Calu3 (cell line): ENCODE measurements around the gene NLGN1. TPM values are rescaled to one million over a fixed set of nuclear protein-coding genes. Genes with fewer than 3 reads are reported as not detected.

Source experiments
- BruUV-seq: library from RNA; stranded (reverse); fragments of 400-500 nt; replicated peaks from 2 replicates; lab custom pipeline; 2021; lab: Mats Ljungman, UMichigan
- CTCF ChIA-PET: fragments of 300-600 bp; sonication (Branson Sonifier 250); formaldehyde crosslinking; loops from one replicate; lab custom pipeline; 2022; ENCODE audit warnings: antibody characterized with exemption; lab: Charles Lee
- DNase-seq: peaks from one replicate; pipeline ENCODE4 v3.0.0; 2022
- H3K27ac Mint-ChIP-seq: one replicate; pipeline ENCODE4 v1.8.0; 2022; ENCODE audit warnings: mixed read lengths; ENCODE audit not compliant: unreplicated experiment
- H3K27me3 Mint-ChIP-seq: one replicate; pipeline ENCODE4 v1.8.0; 2022; ENCODE audit warnings: mixed read lengths; ENCODE audit not compliant: unreplicated experiment
- H3K36me3 Mint-ChIP-seq: one replicate; pipeline ENCODE4 v1.8.0; 2022; ENCODE audit warnings: mild to moderate bottlenecking, moderate library complexity, mixed read lengths; ENCODE audit not compliant: insufficient read depth, unreplicated experiment
- H3K4me1 Mint-ChIP-seq: one replicate; pipeline ENCODE4 v1.8.0; 2022; ENCODE audit warnings: mild to moderate bottlenecking, low read depth, mixed read lengths; ENCODE audit not compliant: unreplicated experiment
- H3K4me3 Mint-ChIP-seq: one replicate; pipeline ENCODE4 v1.8.0; 2022; ENCODE audit warnings: mild to moderate bottlenecking, low read depth, moderate library complexity, mixed read lengths; ENCODE audit not compliant: unreplicated experiment
- H3K9me3 Mint-ChIP-seq: one replicate; pipeline ENCODE4 v1.8.0; 2022; ENCODE audit warnings: low read depth, mixed read lengths; ENCODE audit not compliant: unreplicated experiment
- intact Hi-C: fragments of 100-400 bp; cut with micrococcal nuclease; formaldehyde crosslinking; loops from one replicate; pipeline ENCODE4 v1.10.0; 2022; ENCODE audit not compliant: unreplicated experiment
- total RNA-seq: library from RNA; stranded (reverse); gene quantifications from 2 replicates; pipeline ENCODE4 v1.2.3, GENCODE V29; 2022
- TF ChIP-seq, protein P1 (sequence below): fragments of 200-600 bp; IDR thresholded peaks from one replicate; pipeline ENCODE4 v1.8.0; 2022; ENCODE audit warnings: antibody characterized with exemption; ENCODE audit not compliant: unreplicated experiment

Gene NLGN1
- total RNA-seq, 1 experiment from 2014 or later: 2.6 TPM

DNA sequence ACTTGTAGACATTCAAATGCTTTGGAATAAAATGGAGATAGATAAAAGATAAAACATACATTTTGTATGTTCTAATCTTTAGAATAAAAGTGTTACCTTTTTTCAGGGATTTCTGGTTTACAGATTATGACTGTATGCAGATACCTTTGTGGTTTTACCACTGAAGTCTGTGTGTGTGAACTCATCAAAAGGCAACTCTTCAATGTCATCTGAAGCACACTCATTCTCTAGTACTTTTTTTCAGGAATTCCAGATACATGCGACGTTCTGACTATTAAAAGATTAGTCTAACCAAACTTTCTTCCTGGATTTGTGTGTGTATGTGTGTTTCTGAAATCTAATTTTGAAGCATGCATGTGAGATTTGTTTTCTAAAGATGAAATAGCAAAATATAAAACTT, 188.6 kb downstream of the NLGN1 start:
- CTCF ChIA-PET: interaction anchor here (0.7 kb wide), 1 partner anchor 1099 kb away, joined by 3 read pairs; no protein-coding TSS in a partner anchor
- H3K4me1 Mint-ChIP-seq: peaks cover 19% of the 10 kb centered on the region
- no TSS peak for BruUV-seq
- H3K36me3 Mint-ChIP-seq: peaks cover 15% of the 10 kb centered on the region
- TF ChIP-seq, protein P1, sequence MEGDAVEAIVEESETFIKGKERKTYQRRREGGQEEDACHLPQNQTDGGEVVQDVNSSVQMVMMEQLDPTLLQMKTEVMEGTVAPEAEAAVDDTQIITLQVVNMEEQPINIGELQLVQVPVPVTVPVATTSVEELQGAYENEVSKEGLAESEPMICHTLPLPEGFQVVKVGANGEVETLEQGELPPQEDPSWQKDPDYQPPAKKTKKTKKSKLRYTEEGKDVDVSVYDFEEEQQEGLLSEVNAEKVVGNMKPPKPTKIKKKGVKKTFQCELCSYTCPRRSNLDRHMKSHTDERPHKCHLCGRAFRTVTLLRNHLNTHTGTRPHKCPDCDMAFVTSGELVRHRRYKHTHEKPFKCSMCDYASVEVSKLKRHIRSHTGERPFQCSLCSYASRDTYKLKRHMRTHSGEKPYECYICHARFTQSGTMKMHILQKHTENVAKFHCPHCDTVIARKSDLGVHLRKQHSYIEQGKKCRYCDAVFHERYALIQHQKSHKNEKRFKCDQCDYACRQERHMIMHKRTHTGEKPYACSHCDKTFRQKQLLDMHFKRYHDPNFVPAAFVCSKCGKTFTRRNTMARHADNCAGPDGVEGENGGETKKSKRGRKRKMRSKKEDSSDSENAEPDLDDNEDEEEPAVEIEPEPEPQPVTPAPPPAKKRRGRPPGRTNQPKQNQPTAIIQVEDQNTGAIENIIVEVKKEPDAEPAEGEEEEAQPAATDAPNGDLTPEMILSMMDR: no peak
- H3K9me3 Mint-ChIP-seq: no peaks in the 10 kb centered on the region
- no peak for DNase-seq
- intact Hi-C loops: loop anchor here (5.0 kb wide), 2 partner anchors 106 to 511 kb away; no protein-coding TSS in a partner anchor
- no peak overlapping the region for H3K27ac Mint-ChIP-seq
- H3K4me3 Mint-ChIP-seq: no peak overlapping the region
- H3K27me3 Mint-ChIP-seq: no peaks in the 10 kb centered on the region

DNA sequence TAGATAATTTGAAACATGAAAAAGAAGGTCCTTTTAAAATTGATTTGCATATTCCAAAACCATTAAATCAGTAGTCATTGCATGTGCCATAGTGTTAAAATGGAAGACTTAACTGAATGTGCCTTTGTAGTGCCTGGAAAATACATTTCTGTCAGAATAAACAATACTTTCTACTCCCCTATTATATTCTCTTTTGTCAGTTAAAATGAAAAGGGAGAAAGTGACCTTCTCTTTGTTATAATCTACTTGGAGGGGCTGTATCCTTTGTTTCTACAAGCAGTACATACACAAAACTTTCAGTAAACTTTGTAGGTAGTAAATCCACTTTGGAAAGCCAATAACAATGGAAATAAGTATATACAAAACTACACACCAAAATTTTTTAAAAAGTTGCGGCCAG, 189.5 kb downstream of the NLGN1 start:
- no peak for DNase-seq
- no peaks in the 10 kb centered on the region for H3K27me3 Mint-ChIP-seq
- BruUV-seq: no TSS peak
- CTCF ChIA-PET: interaction anchor here (0.7 kb wide), 1 partner anchor 1098 kb away, joined by 3 read pairs; no protein-coding TSS in a partner anchor
- H3K36me3 Mint-ChIP-seq: peaks cover 15% of the 10 kb centered on the region
- TF ChIP-seq, protein P1: no peak
- peaks cover 19% of the 10 kb centered on the region for H3K4me1 Mint-ChIP-seq
- no peak overlapping the region for H3K4me3 Mint-ChIP-seq
- no peak overlapping the region for H3K27ac Mint-ChIP-seq
- intact Hi-C loops: loop anchor here (5.0 kb wide), 2 partner anchors 105 to 510 kb away; no protein-coding TSS in a partner anchor
- H3K9me3 Mint-ChIP-seq: no peaks in the 10 kb centered on the region

DNA sequence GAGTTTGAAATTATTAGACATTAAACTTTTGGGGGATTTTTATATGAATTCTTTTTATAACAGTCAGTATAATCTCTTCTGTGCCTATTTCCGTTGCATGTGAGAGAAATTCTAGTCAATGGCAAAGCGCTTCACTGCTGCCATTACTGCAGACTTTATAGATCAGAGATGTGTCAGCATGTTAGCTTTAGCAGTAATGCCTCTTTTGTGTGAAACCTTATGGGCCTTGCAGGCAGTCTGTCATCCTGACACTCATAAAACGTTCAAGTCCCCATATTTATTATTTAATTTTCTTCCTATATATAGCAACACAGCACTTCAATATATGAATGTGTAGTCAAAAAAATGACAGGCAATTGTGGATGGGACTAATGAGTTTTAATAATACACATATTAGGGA, 191.0 kb downstream of the NLGN1 start:
- intact Hi-C loops: loop anchor here (5.0 kb wide), 2 partner anchors 104 to 509 kb away; no protein-coding TSS in a partner anchor
- Mint-ChIP-seq H3K27me3 (no peaks in the 10 kb centered on the region), H3K9me3 (peaks cover 3% of the 10 kb centered on the region), H3K4me3 (no peak overlapping the region), H3K27ac (no peak overlapping the region), H3K36me3 (peaks cover 15% of the 10 kb centered on the region), H3K4me1 (peaks cover 19% of the 10 kb centered on the region)
- no TSS peak for BruUV-seq
- TF ChIP-seq, protein P1: no peak
- CTCF ChIA-PET: interaction anchor here (1.0 kb wide), 1 partner anchor 13 kb away, joined by 4 read pairs; no protein-coding TSS in a partner anchor
- no peak for DNase-seq

DNA sequence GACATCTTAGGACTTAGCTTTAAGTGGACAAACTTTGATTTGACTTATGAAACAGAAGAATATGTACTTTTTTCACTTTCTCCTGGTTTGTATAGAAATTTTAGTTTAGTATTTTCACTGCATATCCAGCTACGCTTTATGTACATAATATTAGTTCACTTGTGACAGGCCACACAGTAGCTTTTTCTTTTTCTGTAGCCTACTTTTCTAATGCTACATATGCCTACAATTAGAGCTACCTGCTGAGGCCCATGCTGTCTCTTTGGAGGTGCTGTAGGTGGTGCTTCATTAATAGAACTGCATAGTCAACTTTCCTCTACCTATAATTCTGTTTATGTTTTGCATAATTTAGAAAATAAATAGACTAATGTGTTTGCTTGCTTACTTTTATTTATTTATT, 191.6 kb downstream of the NLGN1 start:
- H3K27ac Mint-ChIP-seq: no peak overlapping the region
- peaks cover 15% of the 10 kb centered on the region for H3K36me3 Mint-ChIP-seq
- no TSS peak for BruUV-seq
- peaks cover 19% of the 10 kb centered on the region for H3K4me1 Mint-ChIP-seq
- no peak overlapping the region for H3K4me3 Mint-ChIP-seq
- H3K9me3 Mint-ChIP-seq: peaks cover 4% of the 10 kb centered on the region
- TF ChIP-seq, protein P1: no peak
- no peaks in the 10 kb centered on the region for H3K27me3 Mint-ChIP-seq
- intact Hi-C loops: loop anchor here (5.0 kb wide), 2 partner anchors 103 to 508 kb away; no protein-coding TSS in a partner anchor
- no peak for DNase-seq
- CTCF ChIA-PET: interaction anchor here (1.0 kb wide), 1 partner anchor 13 kb away, joined by 4 read pairs; no protein-coding TSS in a partner anchor
